SK-N-SH (cell line): Measurements from ENCODE around the gene NLGN1. TPM values are rescaled to one million over a fixed set of nuclear protein-coding genes. Genes with fewer than 3 reads are reported as not detected.

Source experiments
- CTCF ChIA-PET: fragments of 300-600, 350-600 bp; formaldehyde crosslinking; extraction: SDS; loops from one replicate; lab custom pipeline; 2021; lab: Yijun Ruan, JAX
- POLR2A ChIA-PET: fragments of 350-600 bp; sonication (Branson Sonifier 250); formaldehyde crosslinking; extraction: SDS; loops from one replicate; lab custom pipeline; 2020; ENCODE audit warnings: antibody characterized with exemption, inconsistent platforms; lab: Yijun Ruan, JAX
- DNase-seq: peaks from one replicate; pipeline ENCODE4 v3.0.0; 2012
- H2AFZ ChIP-seq: fragments of 200-600 bp; sonication (generic); 2 replicates; pipeline ENCODE4 v1.8.1; 2016; ENCODE audit warnings: antibody characterized with exemption, mild to moderate bottlenecking, low read depth
- H3F3A ChIP-seq: fragments of 200-600 bp; sonication (generic); replicated peaks from 2 replicates; pipeline ENCODE3; 2016; ENCODE audit warnings: antibody characterized with exemption, mild to moderate bottlenecking; ENCODE audit not compliant: insufficient read depth
- H3K27ac ChIP-seq, 2 experiments: fragments of 200-500 bp in 1 of 2; fragments of 200-600 bp in 1 of 2; sonication (Bioruptor generic) in 1 of 2; sonication (generic), shearing (Covaris generic) in 1 of 2; 2 replicates each; pipeline versions ENCODE4 v1.5.1 to v1.6.1; 2014 to 2016; ENCODE audit warnings: low read depth in 2 of 2, inconsistent platforms in 1 of 2, low read length in 1 of 2, mild to moderate bottlenecking in 1 of 2, mixed read lengths in 1 of 2
- H3K27me3 ChIP-seq: fragments of 200-600 bp; sonication (generic), shearing (Covaris generic); 2 replicates; pipeline ENCODE4 v1.6.1; 2016; ENCODE audit warnings: mixed run types; ENCODE audit not compliant: insufficient read depth
- H3K36me3 ChIP-seq, 2 experiments: fragments of 200-500 bp in 1 of 2; fragments of 200-600 bp in 1 of 2; sonication (Bioruptor generic) in 1 of 2; sonication (generic) in 1 of 2; replicated peaks in 1 of 2; 2 replicates each; pipeline versions ENCODE3 to v1.5.1; 2014 to 2016; ENCODE audit warnings: low read length in 1 of 2, mild to moderate bottlenecking in 1 of 2; ENCODE audit not compliant: insufficient read depth in 2 of 2, control insufficient read depth in 1 of 2
- H3K4me1 ChIP-seq, 2 experiments: fragments of 200-500 bp in 1 of 2; fragments of 200-600 bp in 1 of 2; sonication (Bioruptor generic) in 1 of 2; sonication (generic), shearing (Covaris generic) in 1 of 2; 2 replicates each; pipeline versions ENCODE4 v1.5.1 to v1.6.1; 2014 to 2016; ENCODE audit warnings: low read depth in 1 of 2, low read length in 1 of 2, mixed run types in 1 of 2; ENCODE audit not compliant: insufficient read depth in 2 of 2, control insufficient read depth in 1 of 2
- H3K4me2 ChIP-seq: fragments of 200-600 bp; sonication (generic), shearing (Covaris generic); 2 replicates; pipeline ENCODE4 v1.6.1; 2017; ENCODE audit warnings: mixed run types
- H3K4me3 ChIP-seq, 2 experiments: fragments of 200-500 bp in 1 of 2; fragments of 200-600 bp in 1 of 2; sonication (Bioruptor generic) in 1 of 2; sonication (generic), shearing (Covaris generic) in 1 of 2; 2 replicates each; pipeline versions ENCODE4 v1.5.1 to v1.8.1; 2014 to 2016; ENCODE audit warnings: low read depth in 2 of 2, inconsistent platforms in 1 of 2, low read length in 1 of 2, mild to moderate bottlenecking in 1 of 2, mixed read lengths in 1 of 2, moderate library complexity in 1 of 2
- H3K79me2 ChIP-seq: fragments of 200-600 bp; sonication (generic); 2 replicates; pipeline ENCODE4 v1.8.1; 2017; ENCODE audit warnings: mild to moderate bottlenecking; ENCODE audit not compliant: insufficient read depth
- H3K9ac ChIP-seq: fragments of 200-600 bp; sonication (generic); 2 replicates; pipeline ENCODE4 v1.6.1; 2017; ENCODE audit warnings: mixed run types
- H3K9me2 ChIP-seq: fragments of 200-600 bp; sonication (generic); 2 replicates; pipeline ENCODE4 v1.6.1; 2017; ENCODE audit warnings: mixed run types
- H3K9me3 ChIP-seq: fragments of 200-600 bp; sonication (generic); 2 replicates; pipeline ENCODE4 v1.6.1; 2017; ENCODE audit warnings: mixed run types, mild to moderate bottlenecking, moderate library complexity
- H4K20me1 ChIP-seq: fragments of 200-600 bp; sonication (generic); 2 replicates; pipeline ENCODE4 v1.6.1; 2017; ENCODE audit warnings: mild to moderate bottlenecking, mixed run types; ENCODE audit not compliant: insufficient read depth
- EP300 ChIP-seq, 2 experiments: IDR thresholded peaks; 2 replicates each; pipeline versions ENCODE4 v1.4.0 to v1.6.1; 2012; ENCODE audit warnings: borderline replicate concordance in 1 of 2, low read depth in 1 of 2, low read length in 1 of 2
- FOXM1 ChIP-seq: IDR thresholded peaks from 2 replicates; pipeline ENCODE4 v1.4.0; 2012; ENCODE audit warnings: low read depth, mild to moderate bottlenecking
- GABPA ChIP-seq: IDR thresholded peaks from 2 replicates; pipeline ENCODE4 v1.4.0; 2012; ENCODE audit warnings: low read depth, mild to moderate bottlenecking
- GATA2 ChIP-seq: sonication (generic); formaldehyde crosslinking; IDR thresholded peaks from 2 replicates; pipeline ENCODE4 v1.5.0; 2020; ENCODE audit warnings: mild to moderate bottlenecking, missing genetic modification reagents
- NRF1 ChIP-seq: IDR thresholded peaks from 2 replicates; pipeline ENCODE4 v1.6.1; 2012; ENCODE audit warnings: low read depth, mild to moderate bottlenecking, low read length
- RFX5 ChIP-seq: IDR thresholded peaks from 2 replicates; pipeline ENCODE4 v1.6.1; 2012; ENCODE audit warnings: mild to moderate bottlenecking, improper control_type of control experiment, low read length
- TCF12 ChIP-seq: IDR thresholded peaks from 2 replicates; pipeline ENCODE4 v1.4.0; 2012
- TEAD4 ChIP-seq: IDR thresholded peaks from 2 replicates; pipeline ENCODE4 v1.4.0; 2012; ENCODE audit warnings: mild to moderate bottlenecking, borderline replicate concordance; ENCODE audit not compliant: insufficient read depth
- WGBS: methylation state at CpG from one replicate; pipeline ENCODE4 v1.1.6; 2017; ENCODE audit warnings: low lambda C conversion rate; 5-methylcytosine and 5-hydroxymethylcytosine counted together
- polyA plus RNA-seq, 3 experiments: library from polyadenylated mRNA; depleted of rRNA; stranded (reverse); fragments of >200 nt; gene quantifications; 2 replicates each; pipeline ENCODE4 v1.2.3, GENCODE V29; 2012
- TF ChIP-seq, protein P1 (sequence below): IDR thresholded peaks from 2 replicates; pipeline ENCODE4 v1.6.1; 2012; ENCODE audit warnings: mild to moderate bottlenecking, low read depth, low read length, moderate library complexity
- TF ChIP-seq, protein P2 (sequence below): fragments of 150-350 bp; IDR thresholded peaks from 2 replicates; pipeline ENCODE4 v1.6.1; 2017; ENCODE audit warnings: antibody characterized with exemption, low read length, low read depth, borderline replicate concordance
- TF ChIP-seq, protein P3 (sequence below): IDR thresholded peaks from 2 replicates; pipeline ENCODE4; 2012
- TF ChIP-seq, protein P4 (sequence below): fragments of 150-350 bp; IDR thresholded peaks from 2 replicates; pipeline ENCODE4 v1.6.1; 2016; ENCODE audit warnings: mild to moderate bottlenecking, low read depth, low read length
- TF ChIP-seq, protein P5 (sequence below): IDR thresholded peaks from 2 replicates; pipeline ENCODE4 v1.4.0; 2012; ENCODE audit warnings: low read depth, borderline replicate concordance

The NLGN1 gene
- polyA plus RNA-seq, 1 of the 3 experiments (the other 2 are of a cell fraction): 1.5 TPM

DNA sequence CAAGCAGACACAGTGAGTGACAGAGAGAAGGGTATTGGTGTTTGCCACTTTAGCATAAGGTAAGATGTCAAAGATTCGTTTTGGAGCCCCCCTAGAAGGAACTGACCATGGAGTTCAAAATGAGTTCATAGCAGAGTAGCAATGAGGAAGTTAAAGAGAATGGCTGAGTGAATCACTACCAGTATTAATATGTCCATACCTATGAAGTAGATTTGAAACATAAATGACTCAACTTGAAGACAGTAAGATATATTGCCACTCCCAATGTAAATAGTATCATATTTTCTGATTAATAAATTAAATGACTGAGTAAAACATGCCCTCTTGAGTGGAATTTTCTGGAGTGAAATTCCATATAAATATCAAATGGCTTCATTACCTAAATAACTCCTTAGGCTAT, 675.1 kb downstream of the NLGN1 start:
- ChIA-PET POLR2A (no interaction called here), CTCF (no interaction called here)
- Histone ChIP-seq H3K9me3 (no peaks in the 10 kb centered on the region), H3F3A (no peaks in the 10 kb centered on the region), H3K4me2 (no peak overlapping the region), H3K9ac (no peak overlapping the region), H3K79me2 (no peaks in the 10 kb centered on the region), H4K20me1 (no peaks in the 10 kb centered on the region), H2AFZ (no peak overlapping the region), H3K4me3 (no peak overlapping the region), H3K9me2 (no peaks in the 10 kb centered on the region), H3K4me1 (no peaks in the 10 kb centered on the region), H3K36me3 (no peaks in the 10 kb centered on the region), H3K27me3 (no peaks in the 10 kb centered on the region), H3K27ac (no peak overlapping the region)
- no peak for DNase-seq
- 0% methylated on average over 1 of the region's 1 CpG for WGBS
- TF ChIP-seq, protein P1, sequence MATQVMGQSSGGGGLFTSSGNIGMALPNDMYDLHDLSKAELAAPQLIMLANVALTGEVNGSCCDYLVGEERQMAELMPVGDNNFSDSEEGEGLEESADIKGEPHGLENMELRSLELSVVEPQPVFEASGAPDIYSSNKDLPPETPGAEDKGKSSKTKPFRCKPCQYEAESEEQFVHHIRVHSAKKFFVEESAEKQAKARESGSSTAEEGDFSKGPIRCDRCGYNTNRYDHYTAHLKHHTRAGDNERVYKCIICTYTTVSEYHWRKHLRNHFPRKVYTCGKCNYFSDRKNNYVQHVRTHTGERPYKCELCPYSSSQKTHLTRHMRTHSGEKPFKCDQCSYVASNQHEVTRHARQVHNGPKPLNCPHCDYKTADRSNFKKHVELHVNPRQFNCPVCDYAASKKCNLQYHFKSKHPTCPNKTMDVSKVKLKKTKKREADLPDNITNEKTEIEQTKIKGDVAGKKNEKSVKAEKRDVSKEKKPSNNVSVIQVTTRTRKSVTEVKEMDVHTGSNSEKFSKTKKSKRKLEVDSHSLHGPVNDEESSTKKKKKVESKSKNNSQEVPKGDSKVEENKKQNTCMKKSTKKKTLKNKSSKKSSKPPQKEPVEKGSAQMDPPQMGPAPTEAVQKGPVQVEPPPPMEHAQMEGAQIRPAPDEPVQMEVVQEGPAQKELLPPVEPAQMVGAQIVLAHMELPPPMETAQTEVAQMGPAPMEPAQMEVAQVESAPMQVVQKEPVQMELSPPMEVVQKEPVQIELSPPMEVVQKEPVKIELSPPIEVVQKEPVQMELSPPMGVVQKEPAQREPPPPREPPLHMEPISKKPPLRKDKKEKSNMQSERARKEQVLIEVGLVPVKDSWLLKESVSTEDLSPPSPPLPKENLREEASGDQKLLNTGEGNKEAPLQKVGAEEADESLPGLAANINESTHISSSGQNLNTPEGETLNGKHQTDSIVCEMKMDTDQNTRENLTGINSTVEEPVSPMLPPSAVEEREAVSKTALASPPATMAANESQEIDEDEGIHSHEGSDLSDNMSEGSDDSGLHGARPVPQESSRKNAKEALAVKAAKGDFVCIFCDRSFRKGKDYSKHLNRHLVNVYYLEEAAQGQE: no peak
- TF ChIP-seq TCF12 (no peak), GATA2 (no peak), EP300 (IDR thresholded peaks at IDR 0.05; ENCODE audit: borderline replicate concordance in 1 of 2, low read depth in 1 of 2, low read length in 1 of 2) (no peak), TEAD4 (no peak), FOXM1 (no peak), NRF1 (no peak), RFX5 (no peak), GABPA (no peak)
- TF ChIP-seq, protein P2, sequence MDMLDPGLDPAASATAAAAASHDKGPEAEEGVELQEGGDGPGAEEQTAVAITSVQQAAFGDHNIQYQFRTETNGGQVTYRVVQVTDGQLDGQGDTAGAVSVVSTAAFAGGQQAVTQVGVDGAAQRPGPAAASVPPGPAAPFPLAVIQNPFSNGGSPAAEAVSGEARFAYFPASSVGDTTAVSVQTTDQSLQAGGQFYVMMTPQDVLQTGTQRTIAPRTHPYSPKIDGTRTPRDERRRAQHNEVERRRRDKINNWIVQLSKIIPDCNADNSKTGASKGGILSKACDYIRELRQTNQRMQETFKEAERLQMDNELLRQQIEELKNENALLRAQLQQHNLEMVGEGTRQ: no peak
- TF ChIP-seq, protein P3, sequence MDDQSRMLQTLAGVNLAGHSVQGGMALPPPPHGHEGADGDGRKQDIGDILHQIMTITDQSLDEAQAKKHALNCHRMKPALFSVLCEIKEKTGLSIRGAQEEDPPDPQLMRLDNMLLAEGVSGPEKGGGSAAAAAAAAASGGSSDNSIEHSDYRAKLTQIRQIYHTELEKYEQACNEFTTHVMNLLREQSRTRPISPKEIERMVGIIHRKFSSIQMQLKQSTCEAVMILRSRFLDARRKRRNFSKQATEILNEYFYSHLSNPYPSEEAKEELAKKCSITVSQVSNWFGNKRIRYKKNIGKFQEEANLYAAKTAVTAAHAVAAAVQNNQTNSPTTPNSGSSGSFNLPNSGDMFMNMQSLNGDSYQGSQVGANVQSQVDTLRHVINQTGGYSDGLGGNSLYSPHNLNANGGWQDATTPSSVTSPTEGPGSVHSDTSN: no peak
- TF ChIP-seq, protein P4, sequence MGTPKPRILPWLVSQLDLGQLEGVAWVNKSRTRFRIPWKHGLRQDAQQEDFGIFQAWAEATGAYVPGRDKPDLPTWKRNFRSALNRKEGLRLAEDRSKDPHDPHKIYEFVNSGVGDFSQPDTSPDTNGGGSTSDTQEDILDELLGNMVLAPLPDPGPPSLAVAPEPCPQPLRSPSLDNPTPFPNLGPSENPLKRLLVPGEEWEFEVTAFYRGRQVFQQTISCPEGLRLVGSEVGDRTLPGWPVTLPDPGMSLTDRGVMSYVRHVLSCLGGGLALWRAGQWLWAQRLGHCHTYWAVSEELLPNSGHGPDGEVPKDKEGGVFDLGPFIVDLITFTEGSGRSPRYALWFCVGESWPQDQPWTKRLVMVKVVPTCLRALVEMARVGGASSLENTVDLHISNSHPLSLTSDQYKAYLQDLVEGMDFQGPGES: no peak
- TF ChIP-seq, protein P5, sequence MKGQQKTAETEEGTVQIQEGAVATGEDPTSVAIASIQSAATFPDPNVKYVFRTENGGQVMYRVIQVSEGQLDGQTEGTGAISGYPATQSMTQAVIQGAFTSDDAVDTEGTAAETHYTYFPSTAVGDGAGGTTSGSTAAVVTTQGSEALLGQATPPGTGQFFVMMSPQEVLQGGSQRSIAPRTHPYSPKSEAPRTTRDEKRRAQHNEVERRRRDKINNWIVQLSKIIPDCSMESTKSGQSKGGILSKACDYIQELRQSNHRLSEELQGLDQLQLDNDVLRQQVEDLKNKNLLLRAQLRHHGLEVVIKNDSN: no peak
